Liver (tissue), 9 donors: ENCODE results near the gene PIK3R6. TPM values are rescaled to one million over a fixed set of nuclear protein-coding genes. Genes with fewer than 3 reads are reported as not detected.

Experiments used
- DNase-seq: peaks from one replicate; pipeline ENCODE4 v3.0.0-alpha.2; 2017; ENCODE audit warnings: low spot score
- H3K27ac ChIP-seq, 2 donors: one replicate each; pipeline ENCODE4 v1.7.0; 2013; ENCODE audit warnings: inconsistent platforms in 2 of 2, low read length in 2 of 2, control low read depth in 1 of 2, low read depth in 1 of 2, mild to moderate bottlenecking in 1 of 2
- H3K27me3 ChIP-seq, 4 donors: one replicate each; pipeline versions ENCODE4 v1.6.1 to v1.7.0; 2013; ENCODE audit warnings: low read length in 3 of 4, inconsistent platforms in 1 of 4, mild to moderate bottlenecking in 1 of 4, moderate library complexity in 1 of 4; ENCODE audit not compliant: control insufficient read depth in 4 of 4, insufficient read depth in 4 of 4
- H3K36me3 ChIP-seq, 4 donors: one replicate each; pipeline versions ENCODE4 v1.6.1 to v1.7.0; 2013; ENCODE audit warnings: low read length in 3 of 4, mild to moderate bottlenecking in 3 of 4, low read depth in 1 of 4, moderate library complexity in 1 of 4; ENCODE audit not compliant: control insufficient read depth in 4 of 4, insufficient read depth in 3 of 4
- H3K4me1 ChIP-seq, 4 donors: one replicate each; pipeline versions ENCODE4 v1.6.1 to v1.7.0; 2013; ENCODE audit warnings: low read length in 3 of 4, mild to moderate bottlenecking in 3 of 4, moderate library complexity in 1 of 4; ENCODE audit not compliant: control insufficient read depth in 4 of 4, insufficient read depth in 4 of 4
- H3K4me3 ChIP-seq, 3 donors: one replicate each; pipeline versions ENCODE4 v1.6.1 to v1.7.0; 2013; ENCODE audit warnings: low read length in 3 of 3, control low read depth in 1 of 3, low read depth in 1 of 3, mild to moderate bottlenecking in 1 of 3
- H3K9ac ChIP-seq, 2 donors: one replicate each; pipeline ENCODE4 v1.7.0; 2013; ENCODE audit warnings: low read length in 2 of 2, mild to moderate bottlenecking in 2 of 2, moderate library complexity in 2 of 2, control low read depth in 1 of 2, low read depth in 1 of 2
- H3K9me3 ChIP-seq, 4 donors: one replicate each; pipeline versions ENCODE4 v1.6.1 to v1.7.0; 2013; ENCODE audit warnings: low read length in 3 of 4; ENCODE audit not compliant: control insufficient read depth in 4 of 4
- ATF3 ChIP-seq: IDR thresholded peaks from 2 replicates; pipeline ENCODE4 v1.6.1; 2016; ENCODE audit warnings: antibody characterized with exemption
- CTCF ChIP-seq: fragments of 150-350 bp; IDR thresholded peaks from 2 replicates; pipeline ENCODE4 v1.5.1; 2017; ENCODE audit warnings: improper control_type of control experiment, low read depth, low read length; ENCODE audit not compliant: missing input control
- EGR1 ChIP-seq, 2 donors: IDR thresholded peaks; 2 replicates each; pipeline ENCODE4 v1.6.1; 2016 to 2018; ENCODE audit warnings: antibody characterized with exemption in 2 of 2, low read depth in 2 of 2
- FOXA1 ChIP-seq: IDR thresholded peaks from 2 replicates; pipeline ENCODE4 v1.6.1; 2016; ENCODE audit warnings: antibody characterized with exemption
- FOXA2 ChIP-seq: IDR thresholded peaks from 2 replicates; pipeline ENCODE4 v1.6.1; 2016; ENCODE audit warnings: antibody characterized with exemption
- GABPA ChIP-seq, 2 donors: IDR thresholded peaks in 1 of 2; conservative IDR thresholded peaks in 1 of 2; 2 replicates each; pipeline ENCODE4 v1.6.1; 2016; ENCODE audit warnings: antibody characterized with exemption in 2 of 2, mild to moderate bottlenecking in 1 of 2, moderate library complexity in 1 of 2
- HNF4A ChIP-seq, 2 donors: conservative IDR thresholded peaks; 2 replicates each; pipeline ENCODE4 v1.6.1; 2016; ENCODE audit warnings: antibody characterized with exemption in 2 of 2, mild to moderate bottlenecking in 2 of 2
- HNF4G ChIP-seq: IDR thresholded peaks from 2 replicates; pipeline ENCODE4 v1.6.1; 2016; ENCODE audit warnings: antibody characterized with exemption
- JUND ChIP-seq, 2 donors: IDR thresholded peaks; 2 replicates each; pipeline ENCODE4 v1.6.1; 2016; ENCODE audit warnings: antibody characterized with exemption in 2 of 2
- MAX ChIP-seq: IDR thresholded peaks from 2 replicates; pipeline ENCODE4 v1.6.1; 2016; ENCODE audit warnings: antibody characterized with exemption
- RAD21 ChIP-seq, 2 donors: IDR thresholded peaks; 2 replicates each; pipeline ENCODE4 v1.6.1; 2016; ENCODE audit warnings: antibody characterized with exemption in 2 of 2, mild to moderate bottlenecking in 2 of 2
- REST ChIP-seq: IDR thresholded peaks from 2 replicates; pipeline ENCODE4 v1.6.1; 2016; ENCODE audit warnings: antibody characterized with exemption, mild to moderate bottlenecking
- RXRA ChIP-seq, 2 donors: IDR thresholded peaks; 2 replicates each; pipeline ENCODE4 v1.6.1; 2017 to 2018; ENCODE audit warnings: antibody characterized with exemption in 2 of 2, mild to moderate bottlenecking in 1 of 2
- SP1 ChIP-seq: IDR thresholded peaks from 2 replicates; pipeline ENCODE4 v1.6.1; 2018; ENCODE audit warnings: antibody characterized with exemption, mild to moderate bottlenecking
- TAF1 ChIP-seq: conservative IDR thresholded peaks from 2 replicates; pipeline ENCODE4 v1.6.1; 2016; ENCODE audit warnings: antibody characterized with exemption, mild to moderate bottlenecking
- YY1 ChIP-seq: IDR thresholded peaks from 2 replicates; pipeline ENCODE4 v1.6.1; 2016; ENCODE audit warnings: antibody characterized with exemption, mild to moderate bottlenecking
- ZBTB33 ChIP-seq: IDR thresholded peaks from 2 replicates; pipeline ENCODE4 v1.6.1; 2016; ENCODE audit warnings: antibody characterized with exemption
- WGBS: extraction: QIAGEN DNeasy Blood & Tissue Kit; methylation state at CpG from one replicate; pipeline ENCODE4 v1.1.7; 2013; 5-methylcytosine and 5-hydroxymethylcytosine counted together
- polyA plus RNA-seq, 2 donors: library from polyadenylated mRNA; stranded (reverse) in 1 of 2; unstranded in 1 of 2; fragments of 200-250 nt in 1 of 2; fragments of >200 nt in 1 of 2; fragmentation: Nextera tagmentation in 1 of 2; extraction: Ambion mirVana in 1 of 2; gene quantifications; one replicate each; pipeline versions ENCODE4 v1.2.1 to v1.2.3, GENCODE V29; 2013 to 2015
- total RNA-seq, 2 donors: library from RNA; depleted of rRNA; stranded (reverse); fragments of >200 nt; gene quantifications; one replicate each; pipeline ENCODE4 v1.2.3, GENCODE V29; 2014
- donor health status: healthy.
- donor health status: healthy.
- donor health status: healthy.
- donor health status: healthy.
- donor health status: healthy.

PIK3R6 gene
- total and polyA plus RNA-seq, 4 donors = 0.15 to 0.37 (median 0.18) TPM

GRCh38 chr17:8880466-8880865, 13.0 kb upstream of the PIK3R6 start:
- H3K9me3 ChIP-seq = no peaks in the 10 kb centered on the region
- no peak overlapping the region for H3K27ac ChIP-seq
- H3K36me3 ChIP-seq = peaks cover 0 to 5% (median 0%) of the 10 kb centered on the region in 4 donors
- no peak overlapping the region for H3K4me3 ChIP-seq
- H3K9ac ChIP-seq = no peak overlapping the region
- TF ChIP-seq ATF3 (no peak), HNF4A (conservative IDR thresholded peaks at IDR 0.05) (no peak), SP1 (no peak), EGR1 (IDR thresholded peaks at IDR 0.05; ENCODE audit: low read depth in 2 of 2) (no peak), FOXA1 (no peak), JUND (IDR thresholded peaks at IDR 0.05) (no peak)
- no peaks in the 10 kb centered on the region for H3K4me1 ChIP-seq
- H3K27me3 ChIP-seq = no peaks in the 10 kb centered on the region
- WGBS = 86% methylated on average over 7 of the region's 7 CpGs
- no peak for DNase-seq

GRCh38 chr17:8879410-8879809, 11.9 kb upstream of the PIK3R6 start:
- Histone ChIP-seq H3K4me3 (no peak overlapping the region), H3K4me1 (no peaks in the 10 kb centered on the region), H3K27me3 (no peaks in the 10 kb centered on the region), H3K9ac (no peak overlapping the region), H3K27ac (no peak overlapping the region), H3K36me3 (peaks cover 0 to 5% (median 0%) of the 10 kb centered on the region in 4 donors), H3K9me3 (no peaks in the 10 kb centered on the region)
- no peak for TF ChIP-seq TAF1
- TF ChIP-seq REST = no peak
- TF ChIP-seq ZBTB33 = no peak
- no peak for TF ChIP-seq JUND (IDR thresholded peaks at IDR 0.05)
- TF ChIP-seq FOXA1 = no peak
- no peak for TF ChIP-seq MAX
- TF ChIP-seq HNF4G = no peak
- WGBS = 69% methylated on average over 7 of the region's 7 CpGs
- no peak for DNase-seq

GRCh38 chr17:8877984-8878383, 10.5 kb upstream of the PIK3R6 start:
- Histone ChIP-seq H3K9me3 (no peaks in the 10 kb centered on the region), H3K27me3 (peaks cover 0 to 5% (median 0%) of the 10 kb centered on the region in 4 donors), H3K4me3 (no peak overlapping the region), H3K27ac (no peak overlapping the region), H3K36me3 (peaks cover 0 to 5% (median 0%) of the 10 kb centered on the region in 4 donors), H3K4me1 (no peaks in the 10 kb centered on the region), H3K9ac (no peak overlapping the region)
- TF ChIP-seq RAD21 (IDR thresholded peaks at IDR 0.05) (no peak), CTCF (no peak), ZBTB33 (no peak), JUND (IDR thresholded peaks at IDR 0.05) (no peak), RXRA (IDR thresholded peaks at IDR 0.05) (no peak), SP1 (no peak), GABPA (IDR thresholded peaks at IDR 0.05 in 1 of 2, conservative IDR thresholded peaks at IDR 0.05 in 1 of 2) (no peak), MAX (no peak), ATF3 (no peak), TAF1 (no peak), HNF4A (conservative IDR thresholded peaks at IDR 0.05) (no peak), FOXA2 (no peak), YY1 (no peak)
- 74% methylated on average over 4 of the region's 4 CpGs for WGBS
- no peak for DNase-seq
